ELR (cell line): Measurements from ENCODE around the gene MAN2B1.
A peak's percentile ranks its signal among the peaks of the same experiment; 100 is the strongest.
"Not testable (repeated sequence)": the region's sequence is repeated elsewhere in the genome, so short reads cannot be mapped to it uniquely, and the experiment has no call there.

Experiments used
- DNase-seq: peaks from one replicate; pipeline ENCODE4 v3.0.0-alpha.2; 2015; ENCODE audit warnings: low read depth

MAN2B1 gene

DNA sequence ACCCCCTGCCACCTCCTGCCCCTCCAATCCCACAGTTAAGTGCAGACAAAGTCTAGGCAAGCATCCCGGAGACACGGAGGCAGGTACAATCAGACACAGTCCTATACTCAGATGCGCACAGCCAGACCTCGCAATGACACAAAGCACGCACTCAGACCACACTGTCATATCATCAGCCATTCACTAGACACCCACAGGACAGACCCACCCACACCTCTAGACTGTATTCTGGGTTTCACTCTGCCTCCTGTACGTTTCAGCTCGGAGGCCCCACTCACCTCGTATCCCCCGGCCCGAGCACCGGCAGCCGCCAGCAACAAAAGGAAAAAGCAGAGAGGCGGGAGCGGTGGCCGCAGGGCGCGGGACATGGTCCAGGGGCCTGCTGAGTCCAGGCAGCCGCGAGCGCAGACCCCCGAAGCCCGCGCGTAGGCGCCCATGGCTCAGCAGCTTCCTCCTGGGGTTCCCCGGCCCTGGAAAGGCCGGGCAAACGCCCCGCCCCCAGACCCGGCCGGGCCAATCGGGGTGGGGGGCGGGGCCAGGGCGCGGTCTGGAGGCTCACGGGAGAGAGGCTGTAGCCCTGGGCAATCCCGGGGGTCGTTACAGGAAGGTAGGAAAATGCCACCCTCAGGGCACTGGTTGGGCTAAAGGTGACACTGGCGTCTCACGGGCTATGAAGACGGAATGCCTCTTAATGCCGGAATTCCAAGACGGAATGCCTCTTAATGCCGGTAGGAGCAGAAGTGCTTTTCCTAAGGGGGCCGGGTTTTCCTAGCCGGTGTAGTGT is at the start of gene MAN2B1, which contains the start of gene WDR83:
Gene MAN2B1 (minus strand): TSS at position 478 of the 784 bp plus-strand sequence. CDS start 41 bp downstream, at position 437.
Gene WDR83 (plus strand): TSS at position 543 of the 784 bp plus-strand sequence. CDS start 2,984 bp downstream, outside the sequence.
- DNase-seq = peak; percentile 83

- DNase-seq = no peak
Observed at GRCh38 chr19:12715929-12716328, 49.4 kb upstream of the MAN2B1 start.

DNA sequence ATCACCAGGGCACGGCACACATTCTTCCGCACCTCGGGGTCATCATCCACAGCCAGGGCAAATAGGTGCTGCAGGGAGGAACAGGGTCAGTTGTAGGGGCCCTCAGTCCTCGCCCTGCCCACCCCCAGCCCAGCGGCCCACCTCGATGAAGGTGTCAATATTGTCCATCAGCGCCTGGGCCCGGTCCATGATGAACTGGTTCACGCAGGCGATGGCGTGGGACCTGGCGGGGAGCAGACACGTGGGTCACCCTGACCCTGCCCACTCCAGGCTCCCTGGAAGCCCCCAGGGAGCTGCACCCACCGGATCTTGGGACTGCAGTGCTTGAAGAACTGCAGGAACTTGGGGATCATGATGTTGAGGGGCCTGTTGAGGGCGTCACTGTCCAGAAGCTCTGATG is 48.6 kb upstream of the MAN2B1 start:
- DNase-seq = no peak

DNA sequence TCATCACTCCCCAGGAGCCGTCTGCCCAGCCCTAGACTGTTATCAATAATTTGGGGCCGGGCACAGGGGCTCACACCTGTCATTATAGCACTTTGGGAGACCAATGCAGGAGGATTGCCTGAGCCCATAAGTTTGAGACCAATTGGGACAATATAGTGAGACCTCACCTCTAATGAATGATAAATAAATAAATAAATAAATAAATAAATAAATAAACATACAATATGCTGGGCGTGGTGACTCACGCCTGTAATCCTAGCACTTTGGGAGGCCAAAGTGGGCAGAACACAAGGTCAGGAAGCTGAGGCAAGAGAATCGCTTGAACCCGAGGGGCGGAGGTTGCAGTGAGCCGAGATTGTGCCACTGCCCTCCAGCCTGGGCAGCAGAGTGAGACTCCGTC is 46.8 kb upstream of the MAN2B1 start:
- not testable (repeated sequence) for DNase-seq

GRCh38 chr19:12712077-12712476 is 45.5 kb upstream of the MAN2B1 start:
- DNase-seq = not testable (repeated sequence)

GRCh38 chr19:12711187-12711586 is 44.6 kb upstream of the MAN2B1 start:
- no peak for DNase-seq

DNA sequence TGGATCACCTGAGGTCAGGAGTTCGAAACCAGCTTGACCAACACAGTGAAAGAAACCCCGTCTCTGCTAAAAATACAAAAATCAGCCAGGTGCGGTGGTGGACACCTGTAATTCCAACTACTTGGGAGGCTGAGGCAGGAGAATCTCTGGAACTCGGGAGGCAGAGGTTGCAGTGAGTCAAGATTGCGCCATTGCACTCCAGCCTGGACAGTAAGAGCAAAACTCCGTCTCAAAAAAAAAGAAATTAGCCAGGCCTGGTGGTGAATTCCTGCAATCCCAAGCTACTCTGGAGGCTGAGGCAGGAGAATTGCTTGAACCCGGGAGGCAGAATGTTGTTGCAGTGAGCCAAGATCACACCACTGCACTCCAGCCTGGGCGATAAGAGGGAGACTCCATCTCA is 42.1 kb upstream of the MAN2B1 start:
- no peak for DNase-seq

GRCh38 chr19:12706332-12706718 is 39.8 kb upstream of the MAN2B1 start:
- no peak for DNase-seq

GRCh38 chr19:12705654-12706331 is 39.3 kb upstream of the MAN2B1 start:
- DNase-seq = no peak

GRCh38 chr19:12705169-12705568 is 38.6 kb upstream of the MAN2B1 start:
- DNase-seq = no peak

DNA sequence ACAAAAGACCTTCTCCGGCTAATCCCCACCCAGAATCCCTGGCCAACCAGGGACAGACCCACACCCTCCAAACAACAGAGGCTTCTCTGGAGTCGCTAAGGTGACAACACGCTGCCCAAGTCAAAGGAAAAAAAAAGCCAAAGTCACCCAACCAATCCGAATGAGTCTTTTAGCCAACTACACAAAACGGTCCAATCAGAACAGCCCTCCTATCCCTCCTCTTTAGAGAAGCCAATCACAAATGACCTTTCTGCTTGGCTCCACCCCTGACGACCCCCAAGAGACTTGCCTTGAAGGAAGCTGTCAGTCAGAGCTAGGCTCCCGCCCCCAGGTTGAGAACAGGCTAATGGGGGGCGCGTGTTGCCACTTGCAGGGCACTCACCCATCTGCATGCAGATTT is 36.5 kb upstream of the MAN2B1 start:
- DNase-seq = peak; percentile 71

- no peak for DNase-seq
Observed at GRCh38 chr19:12701596-12702282, 35.2 kb upstream of the MAN2B1 start.

DNA sequence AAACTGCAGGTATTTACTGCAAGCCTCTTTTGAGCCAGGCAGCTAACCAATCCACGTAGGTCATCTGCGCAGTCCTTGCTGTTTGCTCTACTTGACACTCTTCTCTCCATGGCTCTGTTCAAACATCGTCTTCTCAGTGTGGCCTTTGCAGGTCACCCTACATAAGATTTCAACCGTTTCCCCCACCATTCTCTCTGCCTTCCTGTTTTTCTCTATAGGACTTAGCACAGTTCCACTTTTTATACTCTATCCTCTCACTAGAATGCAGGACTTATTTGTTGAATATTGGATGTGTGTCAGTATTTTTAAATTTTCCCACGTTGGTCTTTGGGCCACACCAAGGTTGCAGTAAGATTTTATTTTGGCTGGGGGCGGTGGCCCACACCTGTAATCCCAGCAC is 31.6 kb upstream of the MAN2B1 start:
- DNase-seq = no peak

GRCh38 chr19:12697425-12697824 is 30.9 kb upstream of the MAN2B1 start:
- DNase-seq = not testable (repeated sequence)

DNA sequence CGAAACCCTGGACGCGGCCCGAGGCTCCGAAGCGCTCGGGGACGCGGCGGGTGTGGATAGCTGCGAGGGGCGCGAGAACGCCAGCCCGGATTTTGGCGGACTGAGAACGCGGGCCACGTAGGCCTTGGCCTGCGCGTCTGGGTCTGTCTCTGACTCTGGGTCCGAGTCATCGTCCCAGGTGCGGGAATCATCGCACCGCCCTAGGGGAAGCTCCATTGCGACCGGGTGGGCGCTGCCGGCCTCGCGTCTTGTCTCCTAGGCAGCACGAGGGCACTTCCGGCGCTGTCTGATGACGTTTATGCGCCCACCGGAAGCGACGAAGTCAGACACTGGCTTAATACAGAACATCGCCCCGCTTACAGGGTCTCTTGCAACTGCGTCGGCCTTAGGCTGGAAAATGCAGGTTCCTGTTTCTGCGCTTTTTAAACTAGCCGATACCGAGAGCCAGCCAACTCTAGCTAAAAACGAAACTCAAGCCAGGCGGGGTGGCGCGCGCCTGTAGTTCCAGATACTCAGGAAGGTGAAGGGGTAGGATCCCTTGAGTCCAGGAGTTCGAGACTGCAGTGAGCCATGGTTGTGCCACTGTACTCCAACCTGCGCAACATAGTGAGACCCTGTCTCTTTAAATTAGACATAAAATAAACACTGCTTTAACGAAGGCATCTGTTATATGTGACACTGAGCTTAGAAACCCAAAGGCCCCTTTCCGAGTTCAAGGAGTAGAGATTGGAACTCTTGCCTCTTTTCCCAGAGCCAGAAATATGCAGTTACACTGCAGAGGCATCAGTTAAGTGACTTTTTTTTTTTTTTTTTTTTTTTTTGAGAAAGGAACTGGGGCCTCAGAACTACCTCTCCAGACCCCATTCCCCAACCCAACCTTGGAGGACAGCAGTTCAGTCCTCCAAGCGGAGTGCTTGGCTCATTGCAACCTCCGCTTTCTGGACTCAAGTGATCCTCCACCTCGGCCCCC is 30.1 kb upstream of the MAN2B1 start, which contains the start of gene FBXW9:
Gene FBXW9 (minus strand): TSS at position 266 of the 970 bp plus-strand sequence. CDS start 50 bp downstream, at position 216.
- peak; percentile 95 for DNase-seq

DNA sequence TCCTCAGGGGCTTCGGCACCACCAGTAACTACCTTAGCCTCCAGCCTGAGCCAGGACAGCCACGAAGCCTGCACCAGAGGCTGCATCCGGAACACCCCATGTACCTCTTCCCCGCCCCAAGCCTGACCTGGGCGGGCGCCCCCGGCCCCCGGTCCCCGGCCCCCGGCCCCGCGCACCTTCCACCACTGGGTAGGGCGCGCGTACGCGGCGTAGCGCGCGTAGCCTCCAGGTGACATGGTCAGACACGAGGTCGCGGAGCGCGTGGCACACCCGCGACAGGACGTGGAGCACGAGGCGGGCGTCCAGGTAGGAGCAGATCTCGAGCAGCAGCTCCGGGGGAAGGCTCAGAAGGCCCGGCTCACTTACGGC is 29.4 kb upstream of the MAN2B1 start:
- DNase-seq = no peak

DNA sequence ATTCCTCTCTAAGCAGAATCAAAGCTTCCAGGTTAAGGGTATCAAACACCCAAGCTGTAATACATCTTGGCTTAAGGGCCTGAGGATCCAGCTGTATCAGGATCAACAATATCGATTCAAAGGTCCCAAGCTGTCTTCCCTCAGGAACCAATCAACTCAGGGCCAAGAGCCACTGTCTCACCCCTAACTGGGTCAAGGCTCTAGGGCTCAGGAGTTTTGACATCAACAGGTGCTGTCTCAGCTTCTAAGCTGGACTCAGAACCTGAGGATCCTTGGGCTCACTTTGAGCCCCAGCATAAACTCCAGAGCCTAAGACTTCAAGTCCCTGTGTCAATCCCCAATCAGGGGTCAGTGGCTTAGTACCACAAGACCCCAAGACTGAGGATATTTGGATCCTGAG is 29.0 kb upstream of the MAN2B1 start:
- no peak for DNase-seq

GRCh38 chr19:12695096-12695495 is 28.6 kb upstream of the MAN2B1 start:
- peak; percentile 60 for DNase-seq

GRCh38 chr19:12694641-12695040 is 28.1 kb upstream of the MAN2B1 start:
- no peak for DNase-seq

GRCh38 chr19:12692960-12693359 is 26.4 kb upstream of the MAN2B1 start:
- DNase-seq = no peak

DNA sequence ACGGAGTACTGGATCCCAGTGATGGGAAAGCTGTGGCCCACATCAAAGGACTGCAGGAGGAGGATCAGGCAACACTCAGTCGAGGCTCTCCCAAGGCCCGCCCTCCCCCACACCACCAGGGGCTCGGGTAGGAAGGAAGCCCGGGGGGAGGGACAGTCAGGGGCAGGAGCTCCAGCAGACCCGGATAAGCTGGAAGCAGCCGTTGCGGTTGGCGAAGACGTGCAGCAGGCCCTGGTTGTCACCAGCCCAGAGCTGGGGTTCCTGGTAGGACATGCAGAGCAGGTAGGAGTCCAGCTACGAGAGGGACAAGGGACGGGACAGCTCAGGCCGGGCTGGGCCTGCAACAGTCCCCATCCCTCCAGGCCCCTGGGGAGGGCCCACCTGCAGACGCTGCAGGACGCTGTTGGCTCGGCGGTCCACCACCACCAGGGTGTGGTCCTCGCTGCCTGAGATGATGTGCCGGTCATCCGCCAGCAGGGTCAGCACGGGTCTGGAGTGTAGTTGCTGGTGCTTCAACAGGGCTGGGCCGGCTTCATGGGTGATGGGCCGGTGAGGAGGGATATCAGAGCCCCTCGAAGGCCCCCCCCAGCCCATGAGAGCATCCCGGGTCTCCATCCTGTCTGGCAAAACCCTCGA is 23.2 kb upstream of the MAN2B1 start:
- no peak for DNase-seq
